Osteocyte (in vitro differentiated cells): ENCODE measurements around the gene ABAT. TPM values are rescaled to one million over a fixed set of nuclear protein-coding genes. Genes with fewer than 3 reads are reported as not detected.

Source experiments
- DNase-seq: peaks from one replicate; pipeline ENCODE4 v3.0.0; 2021; ENCODE audit warnings: mixed read lengths; ENCODE audit not compliant: unreplicated experiment; ENCODE audit errors: extremely low spot score
- H3K27ac Mint-ChIP-seq: one replicate; pipeline ENCODE4 v1.8.0; 2021; ENCODE audit warnings: mild to moderate bottlenecking, mixed read lengths; ENCODE audit not compliant: unreplicated experiment
- H3K27me3 Mint-ChIP-seq: one replicate; pipeline ENCODE4 v1.8.0; 2021; ENCODE audit warnings: mixed read lengths; ENCODE audit not compliant: unreplicated experiment
- H3K36me3 Mint-ChIP-seq: one replicate; pipeline ENCODE4 v1.8.0; 2021; ENCODE audit warnings: mixed read lengths; ENCODE audit not compliant: unreplicated experiment
- H3K4me1 Mint-ChIP-seq: one replicate; pipeline ENCODE4 v1.8.0; 2021; ENCODE audit warnings: mixed read lengths; ENCODE audit not compliant: unreplicated experiment
- H3K4me3 Mint-ChIP-seq: one replicate; pipeline ENCODE4 v1.8.0; 2021; ENCODE audit warnings: mild to moderate bottlenecking, moderate library complexity, mixed read lengths; ENCODE audit not compliant: unreplicated experiment
- H3K9me3 Mint-ChIP-seq: one replicate; pipeline ENCODE4 v1.8.0; 2021; ENCODE audit warnings: mixed read lengths; ENCODE audit not compliant: unreplicated experiment
- CTCF ChIP-seq: fragments of 200-600 bp; sonication (generic); IDR thresholded peaks from 2 replicates; pipeline ENCODE4 v1.5.0; 2021; ENCODE audit warnings: antibody characterized with exemption, mild to moderate bottlenecking, moderate library complexity
- total RNA-seq: library from RNA; stranded (reverse); gene quantifications from 2 replicates; pipeline ENCODE4 v1.2.1, GENCODE V29; 2021

The ABAT gene
- total RNA-seq, 1 donor from 2014 or later: 3.0 TPM

- TF ChIP-seq CTCF: no peak
- no peak overlapping the region for H3K27ac Mint-ChIP-seq
- H3K4me3 Mint-ChIP-seq: peak overlapping the region; percentile 14
- no peaks in the 10 kb centered on the region for H3K27me3 Mint-ChIP-seq
- peaks cover 25% of the 10 kb centered on the region for H3K4me1 Mint-ChIP-seq
- no peak for DNase-seq
- H3K36me3 Mint-ChIP-seq: no peaks in the 10 kb centered on the region
- no peaks in the 10 kb centered on the region for H3K9me3 Mint-ChIP-seq
Observed at GRCh38 chr16:8795091-8795490, 120.7 kb downstream of the ABAT start.

- H3K27ac Mint-ChIP-seq: no peak overlapping the region
- TF ChIP-seq CTCF: no peak
- H3K36me3 Mint-ChIP-seq: no peaks in the 10 kb centered on the region
- H3K4me3 Mint-ChIP-seq: no peak overlapping the region
- no peaks in the 10 kb centered on the region for H3K27me3 Mint-ChIP-seq
- DNase-seq: no peak
- H3K9me3 Mint-ChIP-seq: no peaks in the 10 kb centered on the region
- peaks cover 25% of the 10 kb centered on the region for H3K4me1 Mint-ChIP-seq
Observed at GRCh38 chr16:8795818-8796217, 121.4 kb downstream of the ABAT start.

GRCh38 chr16:8796469-8797363, 122.3 kb downstream of the ABAT start:
- Mint-ChIP-seq H3K4me3 (peak overlapping the region; percentile 98), H3K9me3 (no peaks in the 10 kb centered on the region), H3K36me3 (peaks cover 2% of the 10 kb centered on the region), H3K27ac (peak overlapping the region; percentile 78), H3K4me1 (peaks cover 27% of the 10 kb centered on the region), H3K27me3 (no peaks in the 10 kb centered on the region)
- no peak for TF ChIP-seq CTCF
- no peak for DNase-seq

- Mint-ChIP-seq H3K27me3 (no peaks in the 10 kb centered on the region), H3K27ac (peak within 1 kb of the TSS; percentile 78), H3K4me3 (peak within 1 kb of the TSS; percentile 98), H3K4me1 (peaks cover 27% of the 10 kb centered on the region), H3K9me3 (no peaks in the 10 kb centered on the region), H3K36me3 (peaks cover 3% of the 10 kb centered on the region)
- DNase-seq: peak; percentile 97
- no peak for TF ChIP-seq CTCF
Observed at GRCh38 chr16:8797364-8798173, 123.2 kb downstream of the ABAT start, which contains the start of the genes PMM2 and TMEM186. Gene PMM2, plus strand, starts transcription at chr16:8797839. Its CDS starts 44 bp downstream, at chr16:8797883. Gene TMEM186, minus strand, starts transcription at chr16:8797639. Its CDS starts 25 bp downstream, at chr16:8797614.

- no peak for DNase-seq
- Mint-ChIP-seq H3K4me3 (peak overlapping the region; percentile 98), H3K36me3 (peaks cover 7% of the 10 kb centered on the region), H3K27ac (peak overlapping the region; percentile 78), H3K9me3 (no peaks in the 10 kb centered on the region), H3K4me1 (peaks cover 27% of the 10 kb centered on the region), H3K27me3 (no peaks in the 10 kb centered on the region)
- no peak for TF ChIP-seq CTCF
Observed at GRCh38 chr16:8798174-8798527, 123.7 kb downstream of the ABAT start.
